Activated naive CD8-positive, alpha-beta T cell treated with anti-CD3 and anti-CD28 coated beads, Interleukin-2, amount 50 U/mL, for 16 hours (primary cell): ENCODE measurements around the gene RBBP7.

Experiments
- DNase-seq: peaks from one replicate; pipeline ENCODE4 v3.0.0-alpha.2; 2020; ENCODE audit warnings: low read depth, low spot score

Gene RBBP7

GRCh38 chrX:16826207-16826606 lies 44.0 kb downstream of the RBBP7 start:
- no peak for DNase-seq

GRCh38 chrX:16825264-16826035 lies 44.7 kb downstream of the RBBP7 start:
- DNase-seq = no peak

- DNase-seq = no peak
These were observed 47.4 kb downstream of the RBBP7 start for GRCh38 chrX:16822723-16823122.

- DNase-seq = no peak
These were observed 50.5 kb downstream of the RBBP7 start for GRCh38 chrX:16819634-16820033.

- DNase-seq = no peak
These were observed 55.6 kb downstream of the RBBP7 start for GRCh38 chrX:16814597-16814996.

GRCh38 chrX:16807976-16808542 lies 62.1 kb downstream of the RBBP7 start:
- DNase-seq = no peak

- DNase-seq = no peak
These were observed 62.6 kb downstream of the RBBP7 start for GRCh38 chrX:16807548-16807947.

- DNase-seq = no peak
These were observed 65.2 kb downstream of the RBBP7 start for GRCh38 chrX:16804923-16805464.

- DNase-seq = no peak
These were observed 72.3 kb downstream of the RBBP7 start for GRCh38 chrX:16797841-16798240.

- no peak for DNase-seq
These were observed 72.8 kb downstream of the RBBP7 start for GRCh38 chrX:16797358-16797757.

GRCh38 chrX:16796298-16796697 lies 73.9 kb downstream of the RBBP7 start:
- no peak for DNase-seq
